Measurements from ENCODE around the gene PRR16.

DNA sequence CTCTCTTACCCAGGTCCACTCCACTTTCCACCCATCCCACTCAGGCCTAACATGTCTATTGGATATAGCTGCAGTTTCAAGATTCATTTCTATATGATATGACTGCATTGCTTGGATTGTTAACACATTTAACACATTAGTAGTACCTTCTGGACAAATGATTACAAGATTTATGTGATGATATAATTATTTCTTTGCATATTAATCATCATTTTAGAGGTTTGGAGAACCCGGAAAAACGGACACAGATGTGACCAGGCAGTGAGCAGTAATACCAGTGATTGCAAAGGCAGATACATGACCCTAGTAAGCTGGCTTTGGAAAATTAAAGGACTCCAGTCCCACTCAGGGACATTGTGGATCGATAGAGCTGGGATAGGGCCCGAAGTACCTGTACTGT is 103.8 kb downstream of the PRR16 start:
- no peak for TF ChIP-seq POLR2A (IDR thresholded peaks at IDR 0.05; ENCODE audit: low read length)
- no peak for TF ChIP-seq GATA1 (IDR thresholded peaks at IDR 0.05; ENCODE audit: low read depth, low read length)
